Liver (tissue), 9 donors: Measurements from ENCODE around the gene ASB5. TPM values are rescaled to one million over a fixed set of nuclear protein-coding genes. Genes with fewer than 3 reads are reported as not detected.

ENCODE experiments used
- DNase-seq: peaks from one replicate; pipeline ENCODE4 v3.0.0-alpha.2; 2017; ENCODE audit warnings: low spot score
- H3K27ac ChIP-seq, 2 donors: one replicate each; pipeline ENCODE4 v1.7.0; 2013; ENCODE audit warnings: inconsistent platforms in 2 of 2, low read length in 2 of 2, control low read depth in 1 of 2, low read depth in 1 of 2, mild to moderate bottlenecking in 1 of 2
- H3K27me3 ChIP-seq, 4 donors: one replicate each; pipeline versions ENCODE4 v1.6.1 to v1.7.0; 2013; ENCODE audit warnings: low read length in 3 of 4, inconsistent platforms in 1 of 4, mild to moderate bottlenecking in 1 of 4, moderate library complexity in 1 of 4; ENCODE audit not compliant: control insufficient read depth in 4 of 4, insufficient read depth in 4 of 4
- H3K36me3 ChIP-seq, 4 donors: one replicate each; pipeline versions ENCODE4 v1.6.1 to v1.7.0; 2013; ENCODE audit warnings: low read length in 3 of 4, mild to moderate bottlenecking in 3 of 4, low read depth in 1 of 4, moderate library complexity in 1 of 4; ENCODE audit not compliant: control insufficient read depth in 4 of 4, insufficient read depth in 3 of 4
- H3K4me1 ChIP-seq, 4 donors: one replicate each; pipeline versions ENCODE4 v1.6.1 to v1.7.0; 2013; ENCODE audit warnings: low read length in 3 of 4, mild to moderate bottlenecking in 3 of 4, moderate library complexity in 1 of 4; ENCODE audit not compliant: control insufficient read depth in 4 of 4, insufficient read depth in 4 of 4
- H3K4me3 ChIP-seq, 3 donors: one replicate each; pipeline versions ENCODE4 v1.6.1 to v1.7.0; 2013; ENCODE audit warnings: low read length in 3 of 3, control low read depth in 1 of 3, low read depth in 1 of 3, mild to moderate bottlenecking in 1 of 3
- H3K9ac ChIP-seq, 2 donors: one replicate each; pipeline ENCODE4 v1.7.0; 2013; ENCODE audit warnings: low read length in 2 of 2, mild to moderate bottlenecking in 2 of 2, moderate library complexity in 2 of 2, control low read depth in 1 of 2, low read depth in 1 of 2
- H3K9me3 ChIP-seq, 4 donors: one replicate each; pipeline versions ENCODE4 v1.6.1 to v1.7.0; 2013; ENCODE audit warnings: low read length in 3 of 4; ENCODE audit not compliant: control insufficient read depth in 4 of 4
- EGR1 ChIP-seq, 2 donors: IDR thresholded peaks; 2 replicates each; pipeline ENCODE4 v1.6.1; 2016 to 2018; ENCODE audit warnings: antibody characterized with exemption in 2 of 2, low read depth in 2 of 2
- FOXA1 ChIP-seq: IDR thresholded peaks from 2 replicates; pipeline ENCODE4 v1.6.1; 2016; ENCODE audit warnings: antibody characterized with exemption
- FOXA2 ChIP-seq: IDR thresholded peaks from 2 replicates; pipeline ENCODE4 v1.6.1; 2016; ENCODE audit warnings: antibody characterized with exemption
- GABPA ChIP-seq, 2 donors: IDR thresholded peaks in 1 of 2; conservative IDR thresholded peaks in 1 of 2; 2 replicates each; pipeline ENCODE4 v1.6.1; 2016; ENCODE audit warnings: antibody characterized with exemption in 2 of 2, mild to moderate bottlenecking in 1 of 2, moderate library complexity in 1 of 2
- HNF4A ChIP-seq, 2 donors: conservative IDR thresholded peaks; 2 replicates each; pipeline ENCODE4 v1.6.1; 2016; ENCODE audit warnings: antibody characterized with exemption in 2 of 2, mild to moderate bottlenecking in 2 of 2
- HNF4G ChIP-seq: IDR thresholded peaks from 2 replicates; pipeline ENCODE4 v1.6.1; 2016; ENCODE audit warnings: antibody characterized with exemption
- JUND ChIP-seq, 2 donors: IDR thresholded peaks; 2 replicates each; pipeline ENCODE4 v1.6.1; 2016; ENCODE audit warnings: antibody characterized with exemption in 2 of 2
- RAD21 ChIP-seq, 2 donors: IDR thresholded peaks; 2 replicates each; pipeline ENCODE4 v1.6.1; 2016; ENCODE audit warnings: antibody characterized with exemption in 2 of 2, mild to moderate bottlenecking in 2 of 2
- REST ChIP-seq: IDR thresholded peaks from 2 replicates; pipeline ENCODE4 v1.6.1; 2016; ENCODE audit warnings: antibody characterized with exemption, mild to moderate bottlenecking
- RXRA ChIP-seq, 2 donors: IDR thresholded peaks; 2 replicates each; pipeline ENCODE4 v1.6.1; 2017 to 2018; ENCODE audit warnings: antibody characterized with exemption in 2 of 2, mild to moderate bottlenecking in 1 of 2
- SP1 ChIP-seq: IDR thresholded peaks from 2 replicates; pipeline ENCODE4 v1.6.1; 2018; ENCODE audit warnings: antibody characterized with exemption, mild to moderate bottlenecking
- TAF1 ChIP-seq: conservative IDR thresholded peaks from 2 replicates; pipeline ENCODE4 v1.6.1; 2016; ENCODE audit warnings: antibody characterized with exemption, mild to moderate bottlenecking
- YY1 ChIP-seq: IDR thresholded peaks from 2 replicates; pipeline ENCODE4 v1.6.1; 2016; ENCODE audit warnings: antibody characterized with exemption, mild to moderate bottlenecking
- WGBS: extraction: QIAGEN DNeasy Blood & Tissue Kit; methylation state at CpG from one replicate; pipeline ENCODE4 v1.1.7; 2013; 5-methylcytosine and 5-hydroxymethylcytosine counted together
- polyA plus RNA-seq, 2 donors: library from polyadenylated mRNA; stranded (reverse) in 1 of 2; unstranded in 1 of 2; fragments of 200-250 nt in 1 of 2; fragments of >200 nt in 1 of 2; fragmentation: Nextera tagmentation in 1 of 2; extraction: Ambion mirVana in 1 of 2; gene quantifications; one replicate each; pipeline versions ENCODE4 v1.2.1 to v1.2.3, GENCODE V29; 2013 to 2015
- total RNA-seq, 2 donors: library from RNA; depleted of rRNA; stranded (reverse); fragments of >200 nt; gene quantifications; one replicate each; pipeline ENCODE4 v1.2.3, GENCODE V29; 2014
- TF ChIP-seq, protein P1 (sequence below): fragments of 150-350 bp; IDR thresholded peaks from 2 replicates; pipeline ENCODE4 v1.5.1; 2017; ENCODE audit warnings: improper control_type of control experiment, low read depth, low read length; ENCODE audit not compliant: missing input control
- TF ChIP-seq, protein P2 (sequence below): IDR thresholded peaks from 2 replicates; pipeline ENCODE4 v1.6.1; 2016; ENCODE audit warnings: antibody characterized with exemption
- TF ChIP-seq, protein P3 (sequence below): IDR thresholded peaks from 2 replicates; pipeline ENCODE4 v1.6.1; 2016; ENCODE audit warnings: antibody characterized with exemption
- TF ChIP-seq, protein P4 (sequence below): IDR thresholded peaks from 2 replicates; pipeline ENCODE4 v1.6.1; 2016; ENCODE audit warnings: antibody characterized with exemption
- donor health status: healthy.
- donor health status: healthy.
- donor health status: healthy.
- donor health status: healthy.
- donor health status: healthy.

The ASB5 gene
- total and polyA plus RNA-seq, 4 donors: 0.05 TPM; not detected in 3

- Histone ChIP-seq H3K36me3 (no peaks in the 10 kb centered on the region), H3K9me3 (no peaks in the 10 kb centered on the region), H3K4me3 (no peak overlapping the region), H3K27me3 (peaks cover 0 to 3% (median 0%) of the 10 kb centered on the region in 4 donors), H3K27ac (no peak overlapping the region), H3K4me1 (no peaks in the 10 kb centered on the region), H3K9ac (no peak overlapping the region)
- DNase-seq: no peak
- WGBS: 90% methylated on average over 1 of the region's 1 CpG
- TF ChIP-seq JUND (IDR thresholded peaks at IDR 0.05): no peak
- no peak for TF ChIP-seq SP1
- TF ChIP-seq, protein P1, sequence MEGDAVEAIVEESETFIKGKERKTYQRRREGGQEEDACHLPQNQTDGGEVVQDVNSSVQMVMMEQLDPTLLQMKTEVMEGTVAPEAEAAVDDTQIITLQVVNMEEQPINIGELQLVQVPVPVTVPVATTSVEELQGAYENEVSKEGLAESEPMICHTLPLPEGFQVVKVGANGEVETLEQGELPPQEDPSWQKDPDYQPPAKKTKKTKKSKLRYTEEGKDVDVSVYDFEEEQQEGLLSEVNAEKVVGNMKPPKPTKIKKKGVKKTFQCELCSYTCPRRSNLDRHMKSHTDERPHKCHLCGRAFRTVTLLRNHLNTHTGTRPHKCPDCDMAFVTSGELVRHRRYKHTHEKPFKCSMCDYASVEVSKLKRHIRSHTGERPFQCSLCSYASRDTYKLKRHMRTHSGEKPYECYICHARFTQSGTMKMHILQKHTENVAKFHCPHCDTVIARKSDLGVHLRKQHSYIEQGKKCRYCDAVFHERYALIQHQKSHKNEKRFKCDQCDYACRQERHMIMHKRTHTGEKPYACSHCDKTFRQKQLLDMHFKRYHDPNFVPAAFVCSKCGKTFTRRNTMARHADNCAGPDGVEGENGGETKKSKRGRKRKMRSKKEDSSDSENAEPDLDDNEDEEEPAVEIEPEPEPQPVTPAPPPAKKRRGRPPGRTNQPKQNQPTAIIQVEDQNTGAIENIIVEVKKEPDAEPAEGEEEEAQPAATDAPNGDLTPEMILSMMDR: no peak
- TF ChIP-seq FOXA1: no peak
- TF ChIP-seq, protein P2, sequence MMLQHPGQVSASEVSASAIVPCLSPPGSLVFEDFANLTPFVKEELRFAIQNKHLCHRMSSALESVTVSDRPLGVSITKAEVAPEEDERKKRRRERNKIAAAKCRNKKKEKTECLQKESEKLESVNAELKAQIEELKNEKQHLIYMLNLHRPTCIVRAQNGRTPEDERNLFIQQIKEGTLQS: no peak
- no peak for TF ChIP-seq HNF4A (conservative IDR thresholded peaks at IDR 0.05)
- no peak for TF ChIP-seq TAF1
- no peak for TF ChIP-seq YY1
- TF ChIP-seq, protein P3, sequence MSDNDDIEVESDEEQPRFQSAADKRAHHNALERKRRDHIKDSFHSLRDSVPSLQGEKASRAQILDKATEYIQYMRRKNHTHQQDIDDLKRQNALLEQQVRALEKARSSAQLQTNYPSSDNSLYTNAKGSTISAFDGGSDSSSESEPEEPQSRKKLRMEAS: no peak
- no peak for TF ChIP-seq EGR1 (IDR thresholded peaks at IDR 0.05; ENCODE audit: low read depth in 2 of 2)
- TF ChIP-seq RAD21 (IDR thresholded peaks at IDR 0.05): no peak
- TF ChIP-seq GABPA (IDR thresholded peaks at IDR 0.05 in 1 of 2, conservative IDR thresholded peaks at IDR 0.05 in 1 of 2): no peak
- TF ChIP-seq, protein P4, sequence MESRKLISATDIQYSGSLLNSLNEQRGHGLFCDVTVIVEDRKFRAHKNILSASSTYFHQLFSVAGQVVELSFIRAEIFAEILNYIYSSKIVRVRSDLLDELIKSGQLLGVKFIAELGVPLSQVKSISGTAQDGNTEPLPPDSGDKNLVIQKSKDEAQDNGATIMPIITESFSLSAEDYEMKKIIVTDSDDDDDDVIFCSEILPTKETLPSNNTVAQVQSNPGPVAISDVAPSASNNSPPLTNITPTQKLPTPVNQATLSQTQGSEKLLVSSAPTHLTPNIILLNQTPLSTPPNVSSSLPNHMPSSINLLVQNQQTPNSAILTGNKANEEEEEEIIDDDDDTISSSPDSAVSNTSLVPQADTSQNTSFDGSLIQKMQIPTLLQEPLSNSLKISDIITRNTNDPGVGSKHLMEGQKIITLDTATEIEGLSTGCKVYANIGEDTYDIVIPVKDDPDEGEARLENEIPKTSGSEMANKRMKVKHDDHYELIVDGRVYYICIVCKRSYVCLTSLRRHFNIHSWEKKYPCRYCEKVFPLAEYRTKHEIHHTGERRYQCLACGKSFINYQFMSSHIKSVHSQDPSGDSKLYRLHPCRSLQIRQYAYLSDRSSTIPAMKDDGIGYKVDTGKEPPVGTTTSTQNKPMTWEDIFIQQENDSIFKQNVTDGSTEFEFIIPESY: no peak
- TF ChIP-seq REST: no peak
- no peak for TF ChIP-seq HNF4G
- no peak for TF ChIP-seq FOXA2
- no peak for TF ChIP-seq RXRA (IDR thresholded peaks at IDR 0.05)
Measured at GRCh38 chr4:176242764-176243347, 26.2 kb downstream of the ASB5 start.
